ENCODE data around the gene IMMP1L. TPM values are rescaled to one million over a fixed set of nuclear protein-coding genes. Genes with fewer than 3 reads are reported as not detected.

The IMMP1L gene
- polyA plus RNA-seq, 1 donor (not counting 4 experiments of a cell fraction or from before 2014, with no cell fraction given) = 39.8 TPM

- Histone ChIP-seq H3K36me3 (ENCODE audit: control insufficient read depth in 2 of 2, extremely low read depth in 1 of 2, insufficient read depth in 2 of 2, low read length in 2 of 2) (peaks cover 0 to 3% of the 10 kb centered on the region in 2 experiments), H2AFZ (ENCODE audit: control insufficient read depth, low read length) (no peak overlapping the region), H3K9me1 (ENCODE audit: control insufficient read depth, extremely low read depth, insufficient read depth, low read length) (no peaks in the 10 kb centered on the region), H3K9ac (ENCODE audit: control insufficient read depth, extremely low read depth, insufficient read depth, low read length) (no peak overlapping the region), H3K4me2 (ENCODE audit: control insufficient read depth, extremely low read depth, insufficient read depth, low read depth, low read length) (no peak overlapping the region), H3K27ac (ENCODE audit: control insufficient read depth, insufficient read depth, low read length) (no peak overlapping the region), H3K4me3 (ENCODE audit: control insufficient read depth in 2 of 3, extremely low read depth in 1 of 3, insufficient read depth in 2 of 3, low read depth in 1 of 3, low read length in 3 of 3) (no peak overlapping the region), H3K79me2 (ENCODE audit: control insufficient read depth, insufficient read depth, low read length) (peaks cover 27% of the 10 kb centered on the region), H3K27me3 (ENCODE audit: control insufficient read depth, extremely low read depth, insufficient read depth, low read length) (no peaks in the 10 kb centered on the region), H4K20me1 (ENCODE audit: control insufficient read depth, extremely low read depth, insufficient read depth, low read length) (no peaks in the 10 kb centered on the region), H3K4me1 (ENCODE audit: control insufficient read depth, extremely low read depth, insufficient read depth, low read length) (no peaks in the 10 kb centered on the region), H3K9me3 (ENCODE audit: control insufficient read depth, low read depth, low read length) (no peaks in the 10 kb centered on the region)
- DNase-seq (ENCODE audit: low read depth, low spot score) (no peak), FAIRE-seq (no peak)
- dilution Hi-C loops (cut with MboI; ENCODE audit: extremely low pct_ligation_motif_present, low sequenced_read_pairs) = no loop called here
- TF ChIP-seq CTCF (optimal IDR thresholded peaks at IDR 0.05 in 1 of 3, IDR thresholded peaks at IDR 0.05 in 1 of 3, conservative IDR thresholded peaks at IDR 0.05 in 1 of 3; ENCODE audit: extremely low read depth in 1 of 3, insufficient read depth in 2 of 3, low read length in 3 of 3) (no peak), EZH2 (IDR thresholded peaks at IDR 0.05; ENCODE audit: low read length) (no peak)
Measured at GRCh38 chr11:31493235-31493634, 16.2 kb downstream of the IMMP1L start.

- FAIRE-seq (no peak), DNase-seq (ENCODE audit: low read depth, low spot score) (no peak)
- Histone ChIP-seq H3K9me1 (ENCODE audit: control insufficient read depth, extremely low read depth, insufficient read depth, low read length) (no peaks in the 10 kb centered on the region), H3K9ac (ENCODE audit: control insufficient read depth, extremely low read depth, insufficient read depth, low read length) (no peak overlapping the region), H3K4me2 (ENCODE audit: control insufficient read depth, extremely low read depth, insufficient read depth, low read depth, low read length) (no peak overlapping the region), H3K36me3 (ENCODE audit: control insufficient read depth in 2 of 2, extremely low read depth in 1 of 2, insufficient read depth in 2 of 2, low read length in 2 of 2) (peaks cover 0 to 3% of the 10 kb centered on the region in 2 experiments), H3K79me2 (ENCODE audit: control insufficient read depth, insufficient read depth, low read length) (peaks cover 21% of the 10 kb centered on the region), H3K4me3 (ENCODE audit: control insufficient read depth in 2 of 3, extremely low read depth in 1 of 3, insufficient read depth in 2 of 3, low read depth in 1 of 3, low read length in 3 of 3) (no peak overlapping the region), H3K9me3 (ENCODE audit: control insufficient read depth, low read depth, low read length) (no peaks in the 10 kb centered on the region), H3K27ac (ENCODE audit: control insufficient read depth, insufficient read depth, low read length) (no peak overlapping the region), H4K20me1 (ENCODE audit: control insufficient read depth, extremely low read depth, insufficient read depth, low read length) (no peaks in the 10 kb centered on the region), H3K4me1 (ENCODE audit: control insufficient read depth, extremely low read depth, insufficient read depth, low read length) (no peaks in the 10 kb centered on the region), H2AFZ (ENCODE audit: control insufficient read depth, low read length) (no peak overlapping the region), H3K27me3 (ENCODE audit: control insufficient read depth, extremely low read depth, insufficient read depth, low read length) (no peaks in the 10 kb centered on the region)
- TF ChIP-seq EZH2 (IDR thresholded peaks at IDR 0.05; ENCODE audit: low read length) = no peak
- TF ChIP-seq CTCF (optimal IDR thresholded peaks at IDR 0.05 in 1 of 3, IDR thresholded peaks at IDR 0.05 in 1 of 3, conservative IDR thresholded peaks at IDR 0.05 in 1 of 3; ENCODE audit: extremely low read depth in 1 of 3, insufficient read depth in 2 of 3, low read length in 3 of 3) = no peak
- dilution Hi-C loops (cut with MboI; ENCODE audit: extremely low pct_ligation_motif_present, low sequenced_read_pairs) = no loop called here
Measured at GRCh38 chr11:31492320-31492913, 17.0 kb downstream of the IMMP1L start.
